Heart right ventricle (tissue), 16 donors: ENCODE measurements around the gene MFN2. TPM values are rescaled to one million over a fixed set of nuclear protein-coding genes. Genes with fewer than 3 reads are reported as not detected.

Experiments
- ATAC-seq, 8 donors: fragments of 200-7000 bp; cut with Tn5 transposase; one replicate each; pipeline ENCODE4 v1.9.1; 2020; ENCODE audit warnings: mild to moderate bottlenecking in 8 of 8, moderate library complexity in 8 of 8, moderate number of reproducible peaks in 1 of 8
- DNase-seq, 2 donors: peaks; one replicate each; pipeline ENCODE4 v3.0.0-alpha.2; 2020
- H3K27ac ChIP-seq, 10 donors: fragments of 200-600 bp; sonication (generic) in 2 of 10; one replicate each; pipeline versions ENCODE4 v1.5.0 to v1.8.0; 2020 to 2022; ENCODE audit warnings: mild to moderate bottlenecking in 3 of 10
- H3K27me3 ChIP-seq, 7 donors: fragments of 200-600 bp; one replicate each; pipeline ENCODE4 v1.8.0; 2021 to 2022; ENCODE audit warnings: mild to moderate bottlenecking in 2 of 7
- H3K36me3 ChIP-seq, 9 donors: fragments of 200-600 bp; sonication (generic) in 1 of 9; one replicate each; pipeline versions ENCODE4 v1.5.0 to v1.8.0; 2020 to 2022; ENCODE audit warnings: mild to moderate bottlenecking in 2 of 9
- H3K4me1 ChIP-seq, 9 donors: fragments of 200-600 bp; sonication (generic) in 1 of 9; one replicate each; pipeline versions ENCODE4 v1.5.0 to v1.8.0; 2020 to 2022; ENCODE audit warnings: mild to moderate bottlenecking in 4 of 9
- H3K4me3 ChIP-seq, 10 donors: fragments of 200-600 bp; sonication (generic) in 2 of 10; one replicate each; pipeline versions ENCODE4 v1.5.0 to v1.8.0; 2020 to 2022; ENCODE audit warnings: mild to moderate bottlenecking in 7 of 10, moderate library complexity in 2 of 10
- H3K9me3 ChIP-seq, 11 donors: fragments of 200-600 bp in 10 of 11; sonication (generic) in 2 of 11; one replicate each; pipeline versions ENCODE4 v1.5.0 to v1.8.0; 2013 to 2022; ENCODE audit warnings: mild to moderate bottlenecking in 2 of 11, control low read depth in 1 of 11, moderate library complexity in 1 of 11
- CTCF ChIP-seq, 9 donors: fragments of 200-600 bp; sonication (generic) in 2 of 9; IDR thresholded peaks; one replicate each; pipeline versions ENCODE4 v1.5.0 to v1.8.0; 2021 to 2022; ENCODE audit warnings: antibody characterized with exemption in 9 of 9, mild to moderate bottlenecking in 5 of 9, moderate library complexity in 1 of 9
- WGBS, 2 donors: extraction: QIAGEN DNeasy Blood & Tissue Kit; methylation state at CpG; one replicate each; pipeline ENCODE4 v1.1.7; 2013; ENCODE audit warnings: inconsistent platforms in 1 of 2; 5-methylcytosine and 5-hydroxymethylcytosine counted together
- intact Hi-C, 10 donors: fragments of 100-400 bp; cut with DNase I; formaldehyde crosslinking; loops; one replicate each; pipeline versions ENCODE4 v1.11.1 to v1.14.2; 2022
- polyA plus RNA-seq, 2 donors: library from polyadenylated mRNA; stranded (reverse); fragments of 200-250 nt; gene quantifications; one replicate each; pipeline ENCODE4 v1.2.3, GENCODE V29; 2013
- total RNA-seq, 10 donors: library from RNA; stranded (reverse); fragmentation: NEBNext Ultra II Directional in 3 of 10; extraction: Animal tissue kit (Norgen Biotek cat#: 25700) in 3 of 10; gene quantifications; one replicate each; pipeline versions ENCODE4 v1.2.1 to v1.2.4, GENCODE V29; 2021 to 2023
- donor health status: Arrhythmogenic right ventricular cardiomyopathy.
- donor health status: ischemic (EF 13 %, LVEDD 7.1; RV severe dilation, severe dysfunction).
- donor health status: healthy with polysubstance abuse.
- donor health status: DM: no; HTN: yes; CAD: no.
- donor health status: DM: no; HTN: no; CAD: no.
- donor health status: ischemic (EF 25% LVEDD 6.9; RV normal size, moderate dysfunction).
- donor health status: ischemic (EF 25% LVEDD 5.7; RV mildly dilated, moderate dysfunction).
- donor health status: healthy.
- donor health status: DM: yes; HTN: yes; CAD: no.
- donor health status: Ischemic cardiomyopathy.
- donor health status: ischemic (EF 35%, LVEDD 5.7; RV mildly dilated, moderate dysfunction).
- donor health status: nonischemic (EF 11% LVEDD 7.7; RV severe dilation, severe dysfunction).
- donor health status: DM: yes; HTN: yes; CAD: no.
- donor health status: PGD.
- donor health status: ischemic (EF 29% LVEDD 5.4; RV normal size, mild dysfunction).
- donor health status: nonischemic (EF 23%, LVEDD 6.1; RV moderate dilation, normal function).

MFN2 gene
- total and polyA plus RNA-seq, 12 donors = 154 to 1,066 (median 738) TPM

GRCh38 chr1:12009318-12009947 is 29.2 kb downstream of the MFN2 start:
- ATAC-seq = peak in 1 of 8 donors; percentile 7
- no peak for TF ChIP-seq CTCF (IDR thresholded peaks at IDR 0.05)
- no peaks in the 10 kb centered on the region for H3K9me3 ChIP-seq
- 94% methylated on average over 9 of the region's 9 CpGs for WGBS, 2 donors
- H3K27ac ChIP-seq = no peak overlapping the region
- DNase-seq = no peak
- H3K27me3 ChIP-seq = no peaks in the 10 kb centered on the region
- H3K4me1 ChIP-seq = peaks cover 3 to 46% (median 16%) of the 10 kb centered on the region in 9 donors
- no peak overlapping the region for H3K4me3 ChIP-seq
- H3K36me3 ChIP-seq = peaks cover 14 to 94% (median 60%) of the 10 kb centered on the region in 9 donors
- intact Hi-C loops = no loop called here

- DNase-seq (no peak), ATAC-seq (no peak)
- Histone ChIP-seq H3K9me3 (no peaks in the 10 kb centered on the region), H3K36me3 (peaks cover 13 to 81% (median 45%) of the 10 kb centered on the region in 9 donors), H3K4me1 (peaks cover 3 to 43% (median 17%) of the 10 kb centered on the region in 9 donors), H3K4me3 (no peak overlapping the region), H3K27me3 (no peaks in the 10 kb centered on the region), H3K27ac (peak overlapping the region in 1 of 10 donors; percentile 10)
- no peak for TF ChIP-seq CTCF (IDR thresholded peaks at IDR 0.05)
- WGBS, 2 donors = 67 to 82% methylated on average over 16 of the region's 16 CpGs
- intact Hi-C loops = no loop called here
Observed at GRCh38 chr1:12010746-12011570, 30.7 kb downstream of the MFN2 start.

GRCh38 chr1:12011998-12012397 is 31.8 kb downstream of the MFN2 start:
- Histone ChIP-seq H3K9me3 (no peaks in the 10 kb centered on the region), H3K27me3 (no peaks in the 10 kb centered on the region), H3K27ac (peak overlapping the region in 1 of 10 donors; percentile 10), H3K4me3 (no peak overlapping the region), H3K36me3 (peaks cover 3 to 71% (median 34%) of the 10 kb centered on the region in 9 donors), H3K4me1 (peaks cover 3 to 36% (median 17%) of the 10 kb centered on the region in 9 donors)
- ATAC-seq (peak in 2 of 8 donors; percentile 2 to 6), DNase-seq (no peak)
- no peak for TF ChIP-seq CTCF (IDR thresholded peaks at IDR 0.05)
- intact Hi-C loops = no loop called here
- 91 to 92% methylated on average over 4 of the region's 4 CpGs for WGBS, 2 donors

GRCh38 chr1:12012560-12013316 is 32.5 kb downstream of the MFN2 start:
- ATAC-seq = peak in 4 of 8 donors; percentile 7 to 15 (median 10)
- peak overlapping the region in 4 of 10 donors; percentile 8 to 41 (median 28) for H3K27ac ChIP-seq
- no peak for TF ChIP-seq CTCF (IDR thresholded peaks at IDR 0.05)
- no peaks in the 10 kb centered on the region for H3K9me3 ChIP-seq
- H3K27me3 ChIP-seq = no peaks in the 10 kb centered on the region
- no peak for DNase-seq
- intact Hi-C loops = no loop called here
- 86 to 91% methylated on average over 8 of the region's 8 CpGs for WGBS, 2 donors
- H3K4me1 ChIP-seq = peaks cover 3 to 36% (median 17%) of the 10 kb centered on the region in 9 donors
- no peak overlapping the region for H3K4me3 ChIP-seq
- H3K36me3 ChIP-seq = peaks cover 0 to 63% (median 31%) of the 10 kb centered on the region in 9 donors
